Caco-2 (cell line): ENCODE data around the gene PCBD2. TPM values are rescaled to one million over a fixed set of nuclear protein-coding genes. Genes with fewer than 3 reads are reported as not detected.

Source experiments
- BruUV-seq: library from RNA; stranded (reverse); fragments of 400-500 nt; replicated peaks from 2 replicates; lab custom pipeline; 2021; lab: Mats Ljungman, UMichigan
- CTCF ChIA-PET: fragments of 300-600 bp; sonication (Branson Sonifier 250); formaldehyde crosslinking; loops from one replicate; lab custom pipeline; 2022; ENCODE audit warnings: antibody characterized with exemption; lab: Charles Lee
- POLR2A ChIA-PET: fragments of 300-600 bp; sonication (Branson Sonifier 250); formaldehyde crosslinking; loops from one replicate; lab custom pipeline; 2022; ENCODE audit warnings: antibody characterized with exemption; lab: Charles Lee
- DNase-seq, 2 experiments: peaks; one replicate each; pipeline versions ENCODE4 v3.0.0 to v3.0.0-alpha.2; 2020 to 2022
- H3K27me3 ChIP-seq: replicated peaks from 2 replicates; pipeline ENCODE4 v1.6.0; 2011; ENCODE audit warnings: low read length; ENCODE audit not compliant: control insufficient read depth, insufficient read depth
- H3K36me3 ChIP-seq: 2 replicates; pipeline ENCODE4 v1.5.1; 2011; ENCODE audit warnings: low read length; ENCODE audit not compliant: control insufficient read depth, insufficient read depth
- H3K4me1 ChIP-seq: fragments of 250-450 bp; sonication (Bioruptor Pico); 2 replicates; pipeline ENCODE4 v1.5.1; 2020; ENCODE audit warnings: mild to moderate bottlenecking
- H3K4me3 ChIP-seq: 2 replicates; pipeline ENCODE4 v1.5.1; 2011; ENCODE audit warnings: low read depth, mild to moderate bottlenecking, control low read depth, low read length
- H3K9me3 ChIP-seq: fragments of 250-450 bp; sonication (Bioruptor Pico); 2 replicates; pipeline ENCODE4 v1.5.1; 2020; ENCODE audit warnings: mild to moderate bottlenecking, moderate library complexity
- H3K27ac Mint-ChIP-seq: one replicate; pipeline ENCODE4 v1.8.0; 2022; ENCODE audit warnings: mixed read lengths; ENCODE audit not compliant: unreplicated experiment
- H3K27me3 Mint-ChIP-seq: one replicate; pipeline ENCODE4 v1.8.0; 2022; ENCODE audit warnings: mixed read lengths; ENCODE audit not compliant: insufficient read depth, unreplicated experiment
- H3K36me3 Mint-ChIP-seq: one replicate; pipeline ENCODE4 v1.8.0; 2022; ENCODE audit warnings: mild to moderate bottlenecking, mixed read lengths; ENCODE audit not compliant: insufficient read depth, unreplicated experiment
- H3K4me1 Mint-ChIP-seq: one replicate; pipeline ENCODE4 v1.8.0; 2022; ENCODE audit warnings: low read depth, mixed read lengths; ENCODE audit not compliant: unreplicated experiment
- H3K4me3 Mint-ChIP-seq: one replicate; pipeline ENCODE4 v1.8.0; 2022; ENCODE audit warnings: mild to moderate bottlenecking, moderate library complexity, mixed read lengths; ENCODE audit not compliant: unreplicated experiment
- H3K9me3 Mint-ChIP-seq: one replicate; pipeline ENCODE4 v1.8.0; 2022; ENCODE audit warnings: mixed read lengths; ENCODE audit not compliant: unreplicated experiment
- CTCF ChIP-seq, 2 experiments: fragments of 200-600 bp in 1 of 2; IDR thresholded peaks; 1 replicate in 1 of 2; 2 replicates in 1 of 2; pipeline versions ENCODE4 v1.5.1 to v1.8.0; 2011 to 2022; ENCODE audit warnings: antibody characterized with exemption in 1 of 2, control low read depth in 1 of 2, inconsistent platforms in 1 of 2, low read depth in 1 of 2, low read length in 1 of 2, mild to moderate bottlenecking in 1 of 2, moderate library complexity in 1 of 2; ENCODE audit not compliant: insufficient read depth in 1 of 2, severe bottlenecking in 1 of 2, unreplicated experiment in 1 of 2
- intact Hi-C: fragments of 100-400 bp; cut with micrococcal nuclease; formaldehyde crosslinking; loops from one replicate; pipeline ENCODE4 v1.10.0; 2022; ENCODE audit not compliant: unreplicated experiment
- total RNA-seq: library from RNA; stranded (reverse); gene quantifications from 2 replicates; pipeline ENCODE4 v1.2.3, GENCODE V29; 2022

The PCBD2 gene
- total RNA-seq, 1 experiment from 2014 or later, result 24.2 TPM

- Histone ChIP-seq H3K4me1 (no peaks in the 10 kb centered on the region), H3K36me3 (peaks cover 4% of the 10 kb centered on the region), H3K9me3 (no peaks in the 10 kb centered on the region), H3K27me3 (no peaks in the 10 kb centered on the region), H3K4me3 (no peak overlapping the region)
- Mint-ChIP-seq H3K27ac (no peak overlapping the region), H3K36me3 (peaks cover 18% of the 10 kb centered on the region), H3K9me3 (no peaks in the 10 kb centered on the region), H3K4me3 (no peak overlapping the region), H3K4me1 (peaks cover 1% of the 10 kb centered on the region), H3K27me3 (no peaks in the 10 kb centered on the region)
- intact Hi-C loops, result no loop called here
- POLR2A ChIA-PET, result no interaction called here
- CTCF ChIA-PET, result no interaction called here
- DNase-seq, result no peak
- no peak for TF ChIP-seq CTCF (IDR thresholded peaks at IDR 0.05; ENCODE audit: insufficient read depth in 1 of 2, low read depth in 1 of 2, low read length in 1 of 2, severe bottlenecking in 1 of 2, unreplicated experiment in 1 of 2)
- BruUV-seq, result no TSS peak
Measured at GRCh38 chr5:134911285-134912206, 6.6 kb downstream of the PCBD2 start.

- Mint-ChIP-seq H3K4me1 (peaks cover 11% of the 10 kb centered on the region), H3K27me3 (no peaks in the 10 kb centered on the region), H3K27ac (no peak overlapping the region), H3K4me3 (no peak overlapping the region), H3K36me3 (peaks cover 23% of the 10 kb centered on the region), H3K9me3 (no peaks in the 10 kb centered on the region)
- DNase-seq, result no peak
- no peak for TF ChIP-seq CTCF (IDR thresholded peaks at IDR 0.05; ENCODE audit: insufficient read depth in 1 of 2, low read depth in 1 of 2, low read length in 1 of 2, severe bottlenecking in 1 of 2, unreplicated experiment in 1 of 2)
- Histone ChIP-seq H3K27me3 (no peaks in the 10 kb centered on the region), H3K9me3 (no peaks in the 10 kb centered on the region), H3K4me3 (no peak overlapping the region), H3K36me3 (peaks cover 7% of the 10 kb centered on the region), H3K4me1 (no peaks in the 10 kb centered on the region)
- POLR2A ChIA-PET, result no interaction called here
- intact Hi-C loops, result no loop called here
- CTCF ChIA-PET, result interaction anchor here (1.2 kb wide), 1 partner anchor 9 kb away, joined by 3 read pairs; the partner anchor contains the start of gene PCBD2
- no TSS peak for BruUV-seq
Measured at GRCh38 chr5:134913254-134913653, 8.3 kb downstream of the PCBD2 start.

GRCh38 chr5:134913795-134914194 lies 8.9 kb downstream of the PCBD2 start:
- no peaks in the 10 kb centered on the region for H3K27me3 Mint-ChIP-seq
- no peaks in the 10 kb centered on the region for H3K9me3 Mint-ChIP-seq
- DNase-seq, result no peak
- intact Hi-C loops, result no loop called here
- Histone ChIP-seq H3K9me3 (no peaks in the 10 kb centered on the region), H3K4me1 (no peaks in the 10 kb centered on the region), H3K4me3 (no peak overlapping the region), H3K36me3 (peaks cover 7% of the 10 kb centered on the region), H3K27me3 (no peaks in the 10 kb centered on the region)
- POLR2A ChIA-PET, result no interaction called here
- CTCF ChIA-PET, result interaction anchor here (1.2 kb wide), 1 partner anchor 9 kb away, joined by 3 read pairs; the partner anchor contains the start of gene PCBD2
- peaks cover 23% of the 10 kb centered on the region for H3K36me3 Mint-ChIP-seq
- no peak overlapping the region for H3K27ac Mint-ChIP-seq
- peaks cover 11% of the 10 kb centered on the region for H3K4me1 Mint-ChIP-seq
- BruUV-seq, result no TSS peak
- H3K4me3 Mint-ChIP-seq, result no peak overlapping the region
- TF ChIP-seq CTCF (IDR thresholded peaks at IDR 0.05; ENCODE audit: insufficient read depth in 1 of 2, low read depth in 1 of 2, low read length in 1 of 2, severe bottlenecking in 1 of 2, unreplicated experiment in 1 of 2), result no peak
